COR-L47 (cell line): Measurements from ENCODE around the gene ATP6V1C2.
"Not testable (repeated sequence)": the region's sequence is repeated elsewhere in the genome, so short reads cannot be mapped to it uniquely, and the experiment has no call there.

ENCODE experiments used
- DNase-seq: peaks from one replicate; lab custom pipeline; 2025; lab: John Stamatoyannopoulos, UW

The ATP6V1C2 gene

DNA sequence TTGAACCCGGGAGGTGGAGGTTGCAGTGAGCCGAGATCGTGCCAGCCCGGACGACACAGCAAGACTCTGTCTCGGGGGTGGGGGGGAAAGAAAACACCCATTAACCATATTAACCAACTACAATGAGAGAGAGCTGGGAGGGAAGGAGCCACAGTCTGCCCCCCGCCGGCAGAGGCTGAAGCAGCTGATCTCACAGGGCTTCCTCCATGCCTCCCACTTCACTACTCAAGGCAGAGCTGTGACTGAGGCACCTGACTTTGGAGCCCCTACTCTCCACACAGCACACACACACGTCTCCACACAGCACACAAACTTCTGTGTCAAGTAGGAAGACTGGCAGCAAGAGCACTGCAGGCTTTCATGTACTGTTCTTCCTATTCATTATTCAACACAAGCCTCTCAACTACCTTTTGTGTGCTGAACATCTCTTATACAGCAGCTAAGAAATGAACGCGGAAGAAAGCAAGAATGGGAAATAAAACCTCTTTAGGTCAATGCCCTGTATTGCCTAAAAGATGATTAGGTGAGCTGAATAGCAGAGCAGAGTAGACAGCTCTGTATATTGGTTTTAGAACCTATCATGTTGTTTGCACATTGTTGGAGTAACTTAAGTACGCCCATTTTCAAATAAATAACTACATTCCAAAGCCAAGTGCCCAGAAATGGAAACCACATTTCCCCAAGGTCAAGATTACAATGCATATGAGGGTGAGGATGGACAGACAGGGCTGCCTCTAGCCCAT, 65.0 kb downstream of the ATP6V1C2 start:
- no peak for DNase-seq

DNA sequence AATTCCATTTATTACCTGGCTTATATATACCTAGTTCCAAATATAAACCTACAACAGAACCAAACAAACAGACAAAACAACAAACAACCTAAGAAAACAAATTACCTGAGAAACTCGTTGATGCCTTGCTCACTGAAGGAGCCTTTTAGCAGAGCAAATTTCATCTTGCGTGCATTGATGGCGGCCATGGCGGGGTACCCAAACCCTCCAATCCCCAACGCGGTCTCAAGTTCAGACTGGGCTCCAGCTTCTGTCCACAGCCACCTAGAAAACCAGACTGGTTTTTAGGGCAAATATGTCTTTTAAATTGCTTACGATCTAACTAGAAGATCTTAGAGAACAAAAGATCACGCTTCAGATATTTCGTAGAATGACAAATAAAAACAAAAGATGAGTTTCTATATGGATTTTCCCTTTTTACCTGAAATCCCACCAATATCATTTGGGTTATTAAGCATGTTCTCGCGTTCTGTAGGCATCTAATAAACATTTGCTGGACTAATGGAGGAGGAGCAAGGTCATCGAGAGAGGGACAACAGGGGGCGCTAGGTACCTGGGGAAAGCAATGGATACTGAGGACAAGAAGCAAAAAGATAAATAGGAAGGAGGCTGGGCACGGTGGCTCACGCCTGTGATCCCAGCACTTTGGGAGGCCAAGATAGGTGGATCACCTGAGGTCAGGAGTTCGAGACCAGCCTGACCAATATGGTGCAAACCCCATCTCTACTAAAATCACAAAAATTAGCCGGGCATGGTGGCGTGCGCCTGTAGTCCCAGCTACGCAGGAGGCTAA, 65.9 kb downstream of the ATP6V1C2 start:
- no peak for DNase-seq

DNA sequence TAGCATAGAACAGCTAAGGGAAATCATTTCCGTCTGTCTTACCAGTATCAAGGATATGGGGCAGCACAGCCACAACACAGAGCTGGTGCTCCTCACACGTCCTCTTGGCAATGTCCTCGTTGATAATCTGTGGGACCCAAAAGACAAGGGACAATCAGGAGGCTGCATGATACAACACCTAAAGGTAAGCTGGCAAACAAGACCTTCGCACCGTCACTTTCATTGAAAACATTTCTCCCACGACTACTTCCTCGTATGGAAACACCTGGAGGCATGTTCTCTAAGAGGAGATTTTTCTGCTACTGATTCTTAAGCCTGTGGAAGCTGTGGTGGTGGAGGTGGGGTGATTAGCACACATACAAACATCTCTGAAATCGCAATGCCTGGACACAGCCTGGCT, 67.4 kb downstream of the ATP6V1C2 start:
- no peak for DNase-seq

DNA sequence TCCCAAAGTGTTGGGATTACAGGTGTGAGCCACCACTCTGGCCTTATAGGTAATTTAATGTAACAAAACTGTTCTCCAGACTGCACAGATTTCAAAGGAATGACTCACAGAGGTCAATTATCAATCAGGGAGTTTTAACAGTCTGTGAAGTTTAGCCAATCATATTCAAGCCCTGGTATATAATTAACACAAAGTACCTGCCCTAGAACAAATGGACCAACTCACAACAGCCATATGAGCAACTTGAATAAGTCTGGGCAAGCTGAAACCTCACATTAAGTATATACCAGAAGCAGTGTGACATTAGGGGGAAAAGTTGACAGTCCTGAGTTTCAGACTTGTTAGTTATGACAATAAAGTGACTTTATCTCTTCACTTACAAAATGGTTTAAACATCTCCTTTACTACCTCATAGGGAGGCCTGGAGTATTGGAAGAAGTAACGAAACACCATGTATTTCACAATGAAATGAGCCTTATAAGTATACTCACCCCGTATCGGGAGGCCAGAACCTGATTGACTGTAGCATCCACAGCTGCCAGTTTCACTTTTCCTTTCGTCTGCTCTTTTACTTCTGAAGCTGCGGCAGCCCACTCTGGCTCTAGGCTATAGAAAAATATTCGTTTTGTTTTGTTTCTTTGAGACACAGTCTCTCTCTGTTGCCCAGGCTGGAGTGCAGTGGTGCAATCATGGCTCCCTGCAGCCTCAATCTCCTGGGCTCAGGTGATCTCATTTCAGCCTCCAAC, 69.0 kb downstream of the ATP6V1C2 start:
- no peak for DNase-seq

DNA sequence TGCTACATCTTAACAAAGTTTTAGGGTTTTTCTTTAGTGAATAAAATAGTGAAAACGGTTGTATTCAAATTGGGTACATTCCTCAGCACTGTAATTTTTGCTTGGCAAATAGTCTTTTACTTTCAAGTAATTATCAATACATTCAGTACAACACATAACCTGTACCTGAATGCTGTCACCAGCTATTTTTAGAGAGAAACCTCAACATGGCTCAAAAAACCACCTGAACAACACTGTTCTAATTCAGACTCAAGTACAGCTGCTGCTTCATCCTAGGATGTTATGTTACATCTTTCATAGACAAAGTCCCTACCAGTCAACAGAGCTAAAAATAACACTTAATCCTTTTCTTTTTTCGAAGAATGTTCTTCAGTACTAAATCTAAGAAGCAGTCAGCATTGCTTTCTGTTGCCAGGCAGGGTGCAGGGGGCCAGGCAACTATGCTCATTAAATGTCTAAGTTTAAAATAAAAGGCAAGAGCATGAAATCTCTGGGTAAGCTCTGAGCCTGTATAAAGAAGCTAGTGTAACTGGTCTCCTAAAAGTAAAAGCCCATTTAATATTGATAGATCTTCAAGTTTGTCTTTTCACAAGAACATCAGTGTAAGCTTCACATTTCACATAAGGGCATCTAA, 70.7 kb downstream of the ATP6V1C2 start:
- DNase-seq = no peak

DNA sequence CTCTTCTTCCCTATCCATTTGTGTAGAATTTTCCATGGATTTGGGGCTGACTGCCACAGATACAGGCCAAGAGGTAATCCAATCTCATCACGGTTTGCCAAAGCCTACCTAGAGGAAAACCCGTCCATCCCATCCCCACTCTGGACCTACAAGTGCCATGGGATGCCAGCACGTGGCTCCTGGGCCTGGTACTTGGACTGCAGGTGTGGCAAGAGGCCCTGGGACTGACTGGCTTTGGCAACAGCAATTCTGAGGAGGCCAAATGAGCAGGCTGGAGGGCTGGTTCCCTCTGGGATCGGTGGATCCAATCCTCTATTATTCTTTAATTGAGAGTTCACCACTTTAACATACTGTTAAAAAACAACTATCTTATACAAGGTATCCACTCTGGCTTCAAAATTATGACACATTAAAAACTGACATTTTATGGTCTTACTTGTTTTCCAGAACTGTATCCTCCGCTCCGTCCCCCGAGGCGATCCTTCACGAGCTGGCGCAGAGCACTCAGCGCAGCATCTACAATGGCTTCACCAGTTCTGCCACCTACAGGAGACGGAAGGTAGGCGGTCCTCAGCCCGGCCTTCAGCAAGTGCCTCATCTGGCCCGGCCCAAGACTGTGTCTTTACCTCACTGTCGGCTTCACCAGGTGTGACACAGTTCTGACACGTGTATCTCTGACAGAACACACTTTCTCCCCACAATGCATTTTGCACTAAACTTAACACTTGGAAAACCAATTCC, 71.4 kb downstream of the ATP6V1C2 start:
- no peak for DNase-seq

DNA sequence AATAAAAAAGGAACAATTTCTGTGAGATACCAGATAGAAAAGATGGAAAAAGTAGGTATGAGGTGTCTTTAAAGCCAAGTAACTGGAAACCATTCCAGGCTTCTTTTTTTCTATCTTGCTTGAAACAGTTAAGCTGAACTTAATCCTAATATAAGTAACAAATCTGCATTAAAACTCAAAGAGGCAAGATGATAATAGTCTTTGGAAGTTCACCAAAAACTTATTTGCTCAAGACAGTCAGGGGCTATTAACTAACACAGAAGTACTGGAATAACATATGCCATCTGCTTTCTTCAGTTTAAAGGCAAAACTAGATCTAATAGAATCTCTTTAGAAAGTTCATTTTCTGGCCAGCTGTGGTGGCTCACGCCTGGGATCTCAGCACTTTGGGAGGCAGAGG, 72.4 kb downstream of the ATP6V1C2 start:
- DNase-seq = no peak

DNA sequence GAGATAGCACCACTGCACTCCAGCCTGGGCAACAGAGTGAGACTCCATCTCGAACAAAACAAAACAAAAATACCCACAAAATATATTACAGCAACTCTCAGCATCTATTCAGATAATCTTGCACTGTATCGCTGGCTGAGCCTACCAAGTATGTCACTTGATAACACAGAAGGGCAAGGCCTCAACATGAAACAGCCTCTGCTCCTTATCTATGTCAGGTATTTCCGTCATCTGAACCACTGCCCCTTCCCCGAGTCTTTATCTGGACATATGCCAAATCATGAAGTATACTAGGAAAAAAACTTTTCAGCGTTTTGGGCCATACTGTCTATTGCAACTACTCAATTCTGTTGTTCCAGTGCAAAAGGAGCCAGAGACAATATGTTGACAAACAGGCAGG, 73.4 kb downstream of the ATP6V1C2 start:
- no peak for DNase-seq

DNA sequence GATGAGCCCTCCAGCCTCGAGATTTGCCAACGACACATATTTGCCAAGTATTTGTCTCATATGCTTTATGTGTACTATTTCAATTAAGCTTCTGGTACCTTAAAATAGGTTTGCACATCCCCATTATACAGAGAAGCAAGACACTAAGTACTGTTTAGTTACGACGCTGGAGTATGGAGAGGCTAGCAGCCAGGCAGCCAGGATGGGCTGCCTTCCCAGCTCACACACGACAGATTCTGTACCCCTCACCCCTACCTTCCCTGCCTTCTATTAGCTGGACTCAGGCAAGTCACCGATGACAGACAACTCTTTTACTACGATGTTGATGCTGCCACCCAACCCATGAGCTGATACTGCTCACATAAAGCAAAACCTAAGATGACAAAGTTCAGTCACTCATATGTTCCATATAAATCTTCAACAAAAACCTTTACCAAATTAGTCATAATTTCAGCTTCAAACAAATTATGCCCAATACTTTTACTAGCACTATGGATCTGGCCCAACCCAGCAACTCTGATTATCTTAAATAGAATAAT, 74.1 kb downstream of the ATP6V1C2 start:
- no peak for DNase-seq

DNA sequence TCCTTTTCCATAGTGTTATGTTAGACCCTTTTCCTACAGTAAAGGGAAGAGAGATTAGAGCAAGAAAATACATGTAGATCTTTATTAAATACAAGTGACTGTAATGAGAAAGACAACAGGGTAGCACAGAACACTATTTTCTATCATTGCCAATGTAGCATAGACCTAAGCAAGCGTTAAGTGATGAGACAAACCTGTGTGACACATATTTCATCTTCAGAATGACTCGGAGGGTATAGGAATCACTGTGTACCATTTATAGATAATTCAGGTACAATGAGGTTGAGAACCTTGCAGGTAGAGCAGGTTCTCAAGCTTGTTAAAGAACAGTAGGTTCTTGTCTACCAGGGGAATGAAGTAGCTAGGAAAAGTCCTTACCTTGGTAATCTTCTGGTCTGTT, 75.3 kb downstream of the ATP6V1C2 start:
- no peak for DNase-seq

DNA sequence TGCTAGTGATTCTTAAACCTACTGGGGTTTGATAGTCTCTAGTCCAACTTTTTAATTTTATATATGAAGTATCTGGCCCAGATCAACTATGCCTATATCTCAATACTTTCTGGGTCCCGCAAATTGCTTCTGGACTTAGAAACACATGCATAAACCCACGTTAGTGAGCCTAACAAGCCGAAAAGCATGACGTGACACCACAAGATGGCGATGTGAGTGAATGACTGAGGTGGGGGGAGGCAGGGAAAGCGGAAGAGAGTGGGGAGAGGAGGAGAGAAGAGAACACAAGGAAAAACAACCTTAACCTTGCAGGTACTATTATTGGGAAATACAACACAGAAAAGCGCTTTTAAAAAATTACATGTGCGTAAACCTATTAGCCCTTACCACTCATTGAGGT, 77.4 kb downstream of the ATP6V1C2 start:
- no peak for DNase-seq

DNA sequence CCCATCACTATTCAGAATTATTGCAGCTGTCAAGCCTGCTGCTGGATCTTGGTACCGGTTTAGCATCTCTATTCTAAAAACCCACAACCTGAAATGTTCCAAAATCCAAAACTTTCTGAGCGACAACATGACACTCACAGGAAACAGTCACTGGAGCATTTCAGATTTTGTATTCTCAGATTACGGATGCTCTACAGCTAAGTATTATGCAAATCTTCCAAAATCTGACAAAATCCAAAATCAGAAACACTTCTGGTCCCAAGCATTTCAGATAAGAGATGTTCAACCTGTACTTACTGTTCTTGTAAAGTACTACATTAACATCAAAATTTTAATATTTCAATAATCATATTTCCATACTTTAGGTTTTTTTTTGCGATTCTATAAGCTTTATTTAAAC, 78.7 kb downstream of the ATP6V1C2 start:
- DNase-seq = no peak

DNA sequence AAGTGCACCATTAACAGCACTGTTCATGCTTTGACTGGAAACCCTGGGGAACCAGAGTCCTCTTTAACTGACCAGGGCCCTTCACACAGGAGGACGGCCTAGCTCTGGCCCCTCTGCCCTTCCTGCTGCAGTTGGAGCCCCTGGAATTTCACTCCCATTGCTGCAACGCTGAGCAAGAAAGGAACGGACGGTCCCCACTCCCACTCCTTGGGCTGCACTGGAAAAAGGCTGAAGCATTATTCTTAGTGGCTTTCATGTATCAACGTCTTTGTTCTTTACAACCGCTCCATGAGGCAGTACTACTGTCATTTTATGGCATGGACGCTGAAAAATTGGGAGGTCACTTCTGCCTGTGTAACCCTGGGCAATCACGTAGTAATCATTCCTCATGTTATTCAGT, 81.2 kb downstream of the ATP6V1C2 start:
- DNase-seq = no peak

DNA sequence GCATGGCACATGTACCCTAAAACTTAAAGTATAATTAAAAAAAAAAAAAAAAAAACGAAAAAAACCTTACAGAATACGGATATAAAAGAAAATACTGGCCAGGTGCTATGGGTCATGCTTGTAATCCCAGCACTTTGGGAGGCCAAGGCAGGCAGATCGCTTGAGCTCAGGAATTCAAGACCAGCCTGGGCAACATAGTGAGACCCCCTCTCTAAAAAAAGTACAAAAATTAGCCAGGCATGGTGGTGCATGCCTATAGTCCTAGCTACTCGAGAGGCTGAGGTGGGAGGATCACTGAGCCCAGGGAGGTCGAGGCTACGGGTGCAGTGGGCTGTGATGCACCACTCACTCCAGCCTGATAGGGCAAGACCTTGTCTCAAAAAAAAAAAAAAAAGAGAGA, 84.6 kb downstream of the ATP6V1C2 start:
- DNase-seq = not testable (repeated sequence)

DNA sequence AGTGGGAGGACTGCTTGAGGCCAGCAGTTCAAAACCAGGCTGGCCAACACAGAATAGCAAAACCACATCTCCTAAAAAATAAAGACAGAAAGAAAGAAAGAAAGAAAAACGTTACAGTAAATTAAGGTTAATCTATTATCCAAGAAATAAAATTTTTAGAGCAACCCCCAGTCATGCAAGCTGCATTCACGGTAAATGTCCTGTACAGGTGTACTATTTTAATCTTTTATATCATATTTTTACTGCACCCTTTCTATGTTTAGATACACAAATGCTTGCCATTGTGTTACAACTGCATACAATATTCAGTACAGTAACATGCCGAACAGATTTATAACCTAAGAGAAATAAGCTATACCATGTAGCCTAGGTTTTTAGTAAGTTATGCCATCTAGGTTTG, 85.1 kb downstream of the ATP6V1C2 start:
- no peak for DNase-seq

DNA sequence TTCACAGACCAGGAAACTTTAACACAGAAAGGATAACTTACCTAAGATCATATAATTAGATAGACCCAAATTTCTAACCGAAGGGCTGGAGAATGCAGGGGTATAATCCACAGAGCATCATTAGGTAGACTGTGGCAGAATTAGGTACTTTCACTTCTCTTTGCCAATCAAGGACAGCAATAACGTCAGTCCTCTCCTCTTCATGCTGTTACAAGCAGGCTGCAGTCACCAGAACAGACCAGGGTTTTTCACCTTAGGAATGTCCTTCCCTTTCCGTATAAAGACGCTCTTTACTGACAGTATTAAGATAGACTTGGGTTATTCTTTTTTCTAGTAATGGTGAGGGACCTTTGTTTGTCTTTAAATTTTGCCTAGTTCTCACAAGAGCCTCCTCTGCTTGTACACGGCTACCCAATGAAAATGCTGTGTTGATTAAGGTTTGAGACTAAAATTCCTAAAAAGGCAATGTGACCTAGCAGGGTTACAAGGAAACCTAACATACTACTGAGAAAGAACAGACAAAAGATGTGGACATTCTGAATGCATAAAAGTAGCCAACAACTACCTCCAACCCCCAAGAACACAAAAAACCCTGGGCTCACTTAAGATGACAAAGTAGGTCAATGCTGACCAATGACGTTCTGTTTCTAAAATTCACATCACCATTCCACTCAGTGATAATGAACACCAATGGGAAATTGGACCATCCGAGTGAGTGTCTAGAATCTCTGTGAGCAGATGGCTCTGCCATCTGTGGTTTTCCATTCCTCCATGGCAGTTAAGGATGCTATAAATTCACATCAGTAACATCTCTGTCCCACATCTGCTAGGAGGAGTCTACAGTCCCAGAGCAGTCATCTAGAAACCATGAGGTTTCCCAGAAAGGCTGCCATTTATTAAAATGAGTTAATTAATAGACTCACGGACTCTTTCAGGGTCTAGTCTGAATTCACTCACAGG, 89.1 kb downstream of the ATP6V1C2 start:
- no peak for DNase-seq

DNA sequence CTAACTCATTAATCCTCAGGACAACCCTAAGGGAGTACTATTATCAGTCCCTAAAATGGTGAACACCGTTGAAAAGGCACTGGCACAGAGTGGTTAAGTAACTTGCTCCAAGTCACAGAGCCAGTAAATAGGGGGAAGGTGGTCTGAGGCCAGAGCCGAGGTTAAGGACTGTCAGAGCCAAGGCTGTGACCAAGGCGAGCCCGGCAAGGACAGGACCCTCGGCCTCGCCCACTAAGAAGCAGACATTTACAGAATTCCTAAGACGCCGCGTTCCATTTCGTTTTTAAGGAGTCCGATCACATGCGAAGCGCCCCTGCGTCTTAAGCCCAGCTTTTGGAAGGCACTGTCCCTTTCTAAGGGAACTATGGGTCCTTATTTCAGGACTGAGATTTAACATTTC, 90.1 kb downstream of the ATP6V1C2 start:
- no peak for DNase-seq

DNA sequence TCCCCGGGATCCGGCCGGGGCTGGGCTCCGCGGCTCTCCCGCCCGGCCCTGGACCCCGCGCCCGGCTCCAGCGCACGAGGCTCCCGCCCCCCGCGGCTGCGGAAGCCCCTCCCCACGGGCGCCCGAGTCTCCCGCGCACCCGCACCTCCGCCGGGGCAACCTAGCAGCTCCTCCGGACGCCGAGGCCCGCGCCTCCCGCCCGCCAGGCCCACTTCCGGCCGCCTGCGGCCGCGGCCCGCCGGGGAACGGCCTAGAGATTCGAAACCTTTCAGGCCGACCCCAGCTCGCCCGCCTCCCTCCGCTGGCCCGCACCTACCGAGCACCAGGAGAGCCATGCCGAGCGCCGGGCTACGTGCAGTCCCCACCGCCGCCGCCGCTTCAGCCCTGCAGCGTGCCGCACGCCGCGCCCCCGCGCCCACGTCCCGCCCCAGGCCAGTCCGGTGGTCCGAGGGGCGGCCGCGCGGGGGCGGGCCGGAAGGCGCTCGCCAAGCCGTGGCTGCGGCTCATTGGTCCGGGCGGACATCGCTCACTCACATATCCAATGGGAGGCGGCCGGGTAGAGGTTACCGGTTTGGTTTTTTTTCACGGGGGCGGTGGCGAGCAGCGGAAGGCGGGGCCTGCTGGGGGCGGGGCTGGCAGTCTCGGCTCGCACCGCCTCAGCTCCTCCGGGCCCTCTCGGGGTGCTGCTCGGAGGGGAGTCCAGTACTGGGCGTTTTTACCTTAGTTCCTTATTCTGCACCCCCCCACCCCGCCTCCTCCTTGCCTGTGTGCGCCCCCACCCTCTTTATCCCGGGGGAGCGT, 91.1 kb downstream of the ATP6V1C2 start, which contains the start of gene PDIA6:
Gene PDIA6, minus strand, starts transcription at position 424 of the 801 bp plus-strand sequence. Its CDS starts 89 bp downstream, at position 335.
- DNase-seq = peak; percentile 96
